T47D (cell line): ENCODE measurements around the gene GRAMD2A.

Experiments used
- DNase-seq, 2 experiments: peaks; one replicate each; pipeline versions ENCODE4 v3.0.0 to v3.0.0-alpha.2; 2011 to 2012; ENCODE audit warnings: low read depth in 1 of 2, low spot score in 1 of 2
- JUND ChIP-seq: IDR thresholded peaks from 2 replicates; pipeline ENCODE4 v1.6.1; 2012; ENCODE audit warnings: low read depth
- in situ Hi-C: cut with HindIII; loops from 2 replicates; pipeline ENCODE4 v1.10.0; 2016; ENCODE audit warnings: low sequenced_read_pairs, low pct_unique_long_range_greater_than_20kb

The GRAMD2A gene

GRCh38 chr15:72197460-72198355 is at the start of gene GRAMD2A:
GRAMD2A (minus strand) TSS chr15:72197787.
- TF ChIP-seq JUND = no peak
- DNase-seq = peak; percentile 64 to 69
- in situ Hi-C loops = no loop called here

- no peak for TF ChIP-seq JUND
- no peak for DNase-seq
Observed at GRCh38 chr15:72242775-72243370, 45.3 kb upstream of the GRAMD2A start.

GRCh38 chr15:72239652-72240051 is 42.1 kb upstream of the GRAMD2A start:
- no peak for DNase-seq
- in situ Hi-C loops = no loop called here
- TF ChIP-seq JUND = no peak

More at GRCh38 chr15:72242775-72243370, 45.3 kb upstream of the GRAMD2A start:
- in situ Hi-C loops = no loop called here

- no peak for DNase-seq
- TF ChIP-seq JUND = no peak
- in situ Hi-C loops = no loop called here
Observed at GRCh38 chr15:72238586-72238985, 41.0 kb upstream of the GRAMD2A start.

GRCh38 chr15:72237853-72238224 is 40.3 kb upstream of the GRAMD2A start:
- in situ Hi-C loops = no loop called here
- DNase-seq = no peak
- TF ChIP-seq JUND = no peak

GRCh38 chr15:72237029-72237852 is 39.7 kb upstream of the GRAMD2A start:
- TF ChIP-seq JUND = no peak
- DNase-seq = peak in 1 of 2 experiments; percentile 48
- in situ Hi-C loops = no loop called here

GRCh38 chr15:72236381-72237003 is 38.9 kb upstream of the GRAMD2A start:
- in situ Hi-C loops = no loop called here
- TF ChIP-seq JUND = no peak
- no peak for DNase-seq

- no peak for DNase-seq
- in situ Hi-C loops = no loop called here
- no peak for TF ChIP-seq JUND
Observed at GRCh38 chr15:72235298-72235697, 37.7 kb upstream of the GRAMD2A start.

GRCh38 chr15:72233769-72234168 is 36.2 kb upstream of the GRAMD2A start:
- no peak for TF ChIP-seq JUND
- in situ Hi-C loops = no loop called here
- DNase-seq = no peak

GRCh38 chr15:72231833-72232478 is 34.4 kb upstream of the GRAMD2A start:
- peak; percentile 29 to 72 for DNase-seq
- TF ChIP-seq JUND = no peak
- in situ Hi-C loops = no loop called here

- peak; percentile 84 to 100 for DNase-seq
- in situ Hi-C loops = no loop called here
- TF ChIP-seq JUND = no peak
Observed at GRCh38 chr15:72231066-72231832, 33.7 kb upstream of the GRAMD2A start, which contains the start of gene PKM. PKM (minus strand) TSS chr15:72231190; CDS start chr15:72219097, 12,093 bp downstream.
